Activated naive CD4-positive, alpha-beta T cell treated with anti-CD3 and anti-CD28 coated beads, Interleukin-2, amount 10 ng/mL, durations not matched to agents 7 days and 5 days (primary cell): ENCODE results near the gene PRXL2B.
A peak's percentile ranks its signal among the peaks of the same experiment; 100 is the strongest.

Experiments
- CTCF ChIA-PET: fragments of 350-600 bp; sonication (Branson Sonifier 250); formaldehyde crosslinking; loops from one replicate; lab custom pipeline; 2021; ENCODE audit warnings: antibody characterized with exemption; lab: Charles Lee
- DNase-seq: peaks from one replicate; pipeline ENCODE4 v3.0.0-alpha.2; 2020
- H3K27ac Mint-ChIP-seq: one replicate; pipeline ENCODE4 v1.8.0; 2021; ENCODE audit warnings: mild to moderate bottlenecking, moderate library complexity, mixed read lengths
- H3K27me3 Mint-ChIP-seq: one replicate; pipeline ENCODE4 v1.8.0; 2021; ENCODE audit warnings: mild to moderate bottlenecking, mixed read lengths
- H3K36me3 Mint-ChIP-seq: one replicate; pipeline ENCODE4 v1.8.0; 2021; ENCODE audit warnings: mixed read lengths
- H3K4me1 Mint-ChIP-seq: one replicate; pipeline ENCODE4 v1.8.0; 2021; ENCODE audit warnings: mixed read lengths
- H3K4me3 Mint-ChIP-seq: one replicate; pipeline ENCODE4 v1.8.0; 2021; ENCODE audit warnings: mild to moderate bottlenecking, moderate library complexity, mixed read lengths
- H3K9me3 Mint-ChIP-seq: one replicate; pipeline ENCODE4 v1.8.0; 2021; ENCODE audit warnings: mixed read lengths

Gene PRXL2B

DNA sequence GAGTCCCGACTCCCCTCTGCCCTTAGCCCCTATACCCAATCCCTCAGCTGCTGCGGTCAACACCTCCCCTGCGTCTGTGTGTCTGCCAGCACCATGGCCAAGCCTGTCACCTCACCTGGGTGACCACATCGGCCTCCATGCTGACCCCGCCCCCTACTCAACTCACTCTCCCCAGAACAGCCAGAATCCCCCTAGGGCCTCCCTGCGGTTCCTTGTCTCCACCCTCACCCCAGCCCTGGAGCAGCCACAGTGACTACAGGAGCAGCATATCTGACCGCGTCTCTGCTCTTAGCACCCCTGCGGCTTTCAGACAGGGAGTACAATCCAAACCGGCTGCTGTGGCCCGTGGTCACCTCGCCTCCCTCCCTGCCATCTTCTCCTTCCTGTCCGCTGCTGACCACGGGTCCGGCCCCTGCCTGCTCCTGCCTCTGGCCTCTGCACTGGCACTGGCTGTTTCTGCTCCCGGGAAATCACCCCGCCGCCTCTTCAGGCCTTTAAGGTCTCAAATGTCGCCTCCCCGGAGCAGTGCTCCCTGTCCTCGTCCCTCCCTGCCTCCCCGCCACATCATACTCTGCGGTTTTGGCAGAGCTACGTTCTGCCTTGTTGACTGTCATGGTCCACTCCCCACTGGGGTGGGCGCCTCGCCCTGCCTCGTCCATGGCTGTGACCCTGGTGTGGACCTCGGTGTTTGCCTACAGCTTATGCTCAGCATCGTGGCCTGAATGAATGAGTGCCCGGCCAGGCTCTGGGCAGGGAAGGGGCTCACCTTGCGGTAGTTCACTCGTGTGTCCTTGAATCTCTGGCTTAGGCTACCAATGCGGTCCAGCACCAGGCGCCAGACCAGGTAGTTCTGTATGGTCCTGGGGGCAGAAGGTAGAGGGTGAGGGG lies 11.1 kb downstream of the PRXL2B start:
- H3K4me1 Mint-ChIP-seq: peaks cover 4% of the 10 kb centered on the region
- H3K36me3 Mint-ChIP-seq: no peaks in the 10 kb centered on the region
- peak; percentile 17 for DNase-seq
- no peak overlapping the region for H3K4me3 Mint-ChIP-seq
- H3K27ac Mint-ChIP-seq: peak overlapping the region; percentile 11
- H3K27me3 Mint-ChIP-seq: peaks cover 29% of the 10 kb centered on the region
- no peaks in the 10 kb centered on the region for H3K9me3 Mint-ChIP-seq
- CTCF ChIA-PET: no interaction called here

DNA sequence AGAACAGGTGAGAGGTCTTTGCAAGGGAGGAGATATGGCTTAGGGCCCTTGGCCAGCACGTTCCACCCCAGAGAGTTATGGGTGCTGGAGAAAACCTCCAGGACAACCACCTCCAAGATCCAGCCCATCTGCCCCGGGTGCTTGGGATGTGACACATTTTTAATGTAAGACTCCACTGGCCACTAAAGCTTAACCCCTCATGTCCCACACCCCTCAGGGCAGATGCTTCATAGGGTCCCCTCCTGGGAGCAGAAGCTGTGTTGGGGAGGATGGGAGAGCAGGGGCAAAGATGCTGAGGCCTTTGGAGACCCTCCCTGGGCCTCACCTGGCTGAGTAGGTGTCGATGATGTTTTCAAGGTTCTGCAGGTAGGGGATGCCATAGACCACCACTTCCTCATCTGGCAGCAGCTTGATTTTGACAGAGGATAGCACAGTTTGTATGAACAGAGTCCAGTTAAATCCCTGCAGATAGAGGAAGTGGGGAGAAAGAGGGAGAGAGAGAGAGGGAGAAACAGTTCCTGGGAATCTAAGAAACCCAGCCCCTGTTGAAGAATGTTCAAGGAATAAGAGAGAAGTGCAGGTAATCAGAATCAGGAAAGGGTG lies 11.9 kb downstream of the PRXL2B start:
- H3K27me3 Mint-ChIP-seq: peaks cover 31% of the 10 kb centered on the region
- CTCF ChIA-PET: no interaction called here
- H3K4me1 Mint-ChIP-seq: no peaks in the 10 kb centered on the region
- no peaks in the 10 kb centered on the region for H3K9me3 Mint-ChIP-seq
- no peak overlapping the region for H3K27ac Mint-ChIP-seq
- DNase-seq: no peak
- H3K36me3 Mint-ChIP-seq: no peaks in the 10 kb centered on the region
- H3K4me3 Mint-ChIP-seq: no peak overlapping the region

DNA sequence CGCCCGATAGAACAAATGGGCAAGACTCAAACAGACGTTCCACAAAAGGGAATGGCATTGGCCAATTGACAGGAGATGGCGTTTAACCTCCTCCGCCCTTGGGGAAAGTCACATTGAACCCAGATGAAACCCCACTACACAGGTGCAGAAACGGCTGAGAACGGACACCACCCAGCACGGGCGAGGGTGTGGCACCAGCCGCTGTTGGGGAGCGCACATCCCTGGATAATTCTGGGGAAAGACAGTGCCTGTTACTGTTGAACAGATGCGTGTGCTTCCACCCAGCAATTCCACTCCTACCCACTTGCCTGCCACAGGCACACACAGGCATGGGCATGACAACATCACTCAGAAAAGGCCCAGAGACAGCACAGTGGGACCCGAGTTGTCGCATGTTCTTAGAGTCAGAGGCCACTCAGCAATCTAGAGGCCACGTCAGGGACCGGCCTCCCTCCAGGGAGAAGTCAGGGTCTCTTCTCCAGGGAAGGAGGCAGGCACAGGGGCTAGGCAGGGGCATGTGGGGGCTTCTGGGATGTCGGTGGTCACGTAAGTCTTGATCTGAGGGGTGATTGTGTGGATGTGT lies 15.2 kb downstream of the PRXL2B start:
- no peaks in the 10 kb centered on the region for H3K4me1 Mint-ChIP-seq
- H3K4me3 Mint-ChIP-seq: no peak overlapping the region
- DNase-seq: peak; percentile 5
- H3K27ac Mint-ChIP-seq: no peak overlapping the region
- H3K9me3 Mint-ChIP-seq: no peaks in the 10 kb centered on the region
- H3K27me3 Mint-ChIP-seq: peaks cover 28% of the 10 kb centered on the region
- CTCF ChIA-PET: no interaction called here
- H3K36me3 Mint-ChIP-seq: no peaks in the 10 kb centered on the region

DNA sequence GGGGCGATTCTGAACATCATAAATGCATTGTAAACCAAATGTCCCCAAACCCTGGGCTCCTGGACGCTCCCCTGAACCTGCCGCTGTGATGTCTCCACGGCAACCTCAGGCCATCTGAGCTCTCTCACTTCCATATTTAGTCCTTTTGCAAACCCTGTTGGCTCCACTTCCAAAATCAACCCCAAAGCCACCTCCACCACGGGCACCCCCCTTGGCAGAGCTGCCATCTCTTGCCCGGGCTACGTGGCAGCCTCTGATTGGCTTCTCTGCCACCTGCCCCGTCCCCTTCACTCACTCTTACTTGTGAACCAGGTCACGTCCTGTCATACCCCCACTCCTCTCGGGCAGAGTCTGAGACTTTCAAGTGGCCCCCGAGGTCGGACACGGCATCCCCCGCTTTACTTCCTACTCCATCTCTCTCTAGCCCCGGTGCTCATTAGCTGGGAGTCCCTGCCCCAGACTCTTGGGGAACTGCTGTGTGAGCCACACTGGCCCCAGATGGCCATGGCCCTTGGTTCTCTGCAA lies 15.8 kb downstream of the PRXL2B start:
- H3K27ac Mint-ChIP-seq: no peak overlapping the region
- CTCF ChIA-PET: no interaction called here
- H3K27me3 Mint-ChIP-seq: peaks cover 24% of the 10 kb centered on the region
- DNase-seq: peak; percentile 18
- H3K36me3 Mint-ChIP-seq: no peaks in the 10 kb centered on the region
- no peaks in the 10 kb centered on the region for H3K9me3 Mint-ChIP-seq
- H3K4me1 Mint-ChIP-seq: no peaks in the 10 kb centered on the region
- no peak overlapping the region for H3K4me3 Mint-ChIP-seq

DNA sequence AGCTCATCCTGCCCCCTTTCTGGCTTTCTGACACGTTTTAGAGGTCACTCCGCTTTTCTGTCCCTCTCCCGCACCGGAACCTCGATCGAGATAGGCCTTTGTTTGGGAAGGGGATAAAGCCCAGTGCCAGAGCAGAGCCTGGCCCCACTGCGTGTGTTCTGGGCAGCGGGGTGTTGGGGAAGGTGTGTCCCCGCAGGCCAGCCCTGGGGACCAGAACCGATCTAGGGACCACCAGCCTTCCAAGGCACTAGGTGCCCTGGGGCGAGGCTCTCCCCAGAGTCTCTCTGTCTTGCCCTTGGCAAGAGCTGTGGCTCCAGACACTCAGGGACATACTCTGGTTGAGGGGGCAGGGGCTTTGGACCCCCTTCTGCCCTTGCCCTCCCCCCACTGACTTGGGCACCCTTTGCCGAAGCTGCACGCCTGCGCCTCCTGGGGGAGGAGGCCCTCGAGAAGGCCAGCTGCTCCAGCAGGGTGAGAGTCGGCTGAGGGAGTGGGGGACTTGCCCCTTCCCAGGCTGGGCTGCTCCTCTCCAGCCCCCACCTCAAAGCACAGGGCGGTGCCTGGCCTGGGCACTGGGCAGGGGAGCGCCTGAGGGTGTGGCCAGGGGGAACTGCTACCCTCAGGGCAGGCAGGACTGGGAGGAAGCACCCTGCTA lies 16.4 kb downstream of the PRXL2B start:
- no peaks in the 10 kb centered on the region for H3K9me3 Mint-ChIP-seq
- CTCF ChIA-PET: no interaction called here
- no peaks in the 10 kb centered on the region for H3K4me1 Mint-ChIP-seq
- H3K4me3 Mint-ChIP-seq: no peak overlapping the region
- DNase-seq: peak; percentile 11
- no peaks in the 10 kb centered on the region for H3K36me3 Mint-ChIP-seq
- peaks cover 20% of the 10 kb centered on the region for H3K27me3 Mint-ChIP-seq
- H3K27ac Mint-ChIP-seq: no peak overlapping the region

DNA sequence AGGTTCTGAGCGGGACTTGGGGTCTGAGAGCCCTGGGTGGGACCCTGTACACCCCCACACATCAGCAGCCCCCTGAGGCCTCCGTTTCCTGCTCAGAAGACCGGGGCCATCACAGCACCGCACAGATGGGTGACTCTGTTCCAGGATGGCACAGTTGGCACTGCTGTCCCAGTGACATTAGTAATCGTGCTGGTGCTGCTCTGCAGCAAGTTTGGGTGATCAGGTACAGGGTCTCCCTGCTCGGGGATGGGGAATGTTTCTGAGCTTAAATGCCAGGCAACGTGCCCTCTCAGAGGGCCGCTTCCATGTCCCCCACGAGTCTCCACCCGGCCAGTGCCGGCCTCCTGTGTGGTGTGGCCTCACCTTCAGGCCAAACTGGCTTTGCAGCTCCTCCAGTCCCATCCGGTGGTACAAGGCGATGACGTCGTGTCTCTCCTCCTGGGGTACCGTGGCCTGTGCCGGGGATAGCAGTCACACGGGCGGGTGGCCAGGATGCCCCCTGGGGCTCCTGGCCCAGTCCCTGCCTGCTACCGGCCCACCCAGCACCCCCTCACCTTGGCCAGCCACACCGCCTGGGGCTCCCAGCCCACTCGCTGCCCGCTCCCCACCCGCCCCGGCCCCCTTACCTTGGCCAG lies 17.1 kb downstream of the PRXL2B start:
- no peaks in the 10 kb centered on the region for H3K36me3 Mint-ChIP-seq
- no peak overlapping the region for H3K4me3 Mint-ChIP-seq
- DNase-seq: peak; percentile 14
- H3K27ac Mint-ChIP-seq: no peak overlapping the region
- peaks cover 4% of the 10 kb centered on the region for H3K9me3 Mint-ChIP-seq
- CTCF ChIA-PET: no interaction called here
- peaks cover 14% of the 10 kb centered on the region for H3K27me3 Mint-ChIP-seq
- H3K4me1 Mint-ChIP-seq: no peaks in the 10 kb centered on the region

DNA sequence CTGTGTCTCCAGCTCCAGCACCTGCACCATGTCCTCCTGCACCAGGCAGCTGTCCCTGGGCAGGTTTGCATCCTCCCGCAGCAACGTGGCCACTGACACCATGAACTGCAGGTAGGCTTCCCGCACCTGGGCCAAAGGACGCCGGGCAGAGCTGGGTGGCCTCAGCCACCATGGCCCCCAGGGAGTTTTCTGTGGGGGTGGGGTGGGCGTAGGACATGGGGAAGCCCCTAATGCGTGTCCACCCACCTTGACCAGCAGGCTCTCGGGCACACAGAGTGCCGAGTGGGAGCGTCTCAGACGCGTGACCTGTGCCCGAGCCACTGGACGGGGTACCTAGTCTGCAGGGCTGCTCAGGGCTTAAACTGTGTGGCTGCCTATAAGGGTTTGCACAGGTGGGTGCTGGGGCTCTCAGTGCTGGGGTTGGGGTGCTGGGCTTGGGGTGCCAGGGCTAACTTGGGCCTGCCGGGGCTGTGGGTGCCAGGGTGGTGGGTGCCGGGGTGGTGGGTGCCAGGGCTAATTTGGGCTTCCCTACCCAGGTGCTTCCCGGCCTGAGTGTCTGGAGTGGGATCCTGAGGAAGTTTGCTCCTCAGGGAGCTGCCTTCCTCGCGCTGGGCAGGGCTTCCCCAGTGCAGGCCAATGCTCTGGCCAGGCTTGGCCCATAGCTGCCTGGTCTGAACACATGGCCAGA lies 17.7 kb downstream of the PRXL2B start:
- Mint-ChIP-seq H3K27me3 (peaks cover 12% of the 10 kb centered on the region), H3K27ac (no peak overlapping the region), H3K4me3 (no peak overlapping the region), H3K4me1 (no peaks in the 10 kb centered on the region), H3K9me3 (peaks cover 5% of the 10 kb centered on the region), H3K36me3 (no peaks in the 10 kb centered on the region)
- DNase-seq: peak; percentile 16
- CTCF ChIA-PET: no interaction called here

DNA sequence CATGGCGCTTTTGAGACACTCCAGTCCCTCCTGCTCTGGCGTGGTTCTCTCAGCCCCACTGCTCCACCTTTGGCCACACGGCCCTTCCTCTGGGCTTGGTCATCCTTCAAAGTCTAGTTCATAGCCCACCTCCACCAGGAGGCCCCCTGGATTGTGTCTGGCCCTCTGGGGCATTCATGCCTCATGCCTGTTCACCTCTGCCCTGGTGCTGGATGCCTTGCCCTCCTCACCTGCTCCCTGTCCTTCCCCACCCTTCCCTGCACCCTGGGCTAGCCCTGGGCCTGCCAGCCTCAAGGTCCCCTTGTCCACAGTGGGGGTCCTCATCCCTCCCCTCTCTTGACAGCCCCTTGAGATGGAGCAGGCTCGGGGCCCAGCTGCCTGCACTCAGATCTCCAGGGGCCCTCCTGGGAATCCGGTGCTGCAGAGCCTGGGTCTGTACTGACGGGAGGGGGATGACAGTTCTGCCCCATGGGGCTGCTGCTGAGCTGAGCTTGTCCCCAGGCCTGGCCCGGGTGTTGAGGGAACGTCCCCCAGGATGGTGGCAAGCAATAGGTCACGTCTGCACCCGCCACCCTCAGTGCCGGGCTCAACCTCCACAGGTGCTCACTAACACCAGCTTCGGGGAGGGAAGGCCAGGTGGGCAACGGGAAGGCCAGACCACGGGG lies 18.4 kb downstream of the PRXL2B start:
- peaks cover 5% of the 10 kb centered on the region for H3K9me3 Mint-ChIP-seq
- H3K4me1 Mint-ChIP-seq: no peaks in the 10 kb centered on the region
- no peaks in the 10 kb centered on the region for H3K36me3 Mint-ChIP-seq
- peaks cover 12% of the 10 kb centered on the region for H3K27me3 Mint-ChIP-seq
- H3K4me3 Mint-ChIP-seq: no peak overlapping the region
- CTCF ChIA-PET: no interaction called here
- no peak for DNase-seq
- no peak overlapping the region for H3K27ac Mint-ChIP-seq

DNA sequence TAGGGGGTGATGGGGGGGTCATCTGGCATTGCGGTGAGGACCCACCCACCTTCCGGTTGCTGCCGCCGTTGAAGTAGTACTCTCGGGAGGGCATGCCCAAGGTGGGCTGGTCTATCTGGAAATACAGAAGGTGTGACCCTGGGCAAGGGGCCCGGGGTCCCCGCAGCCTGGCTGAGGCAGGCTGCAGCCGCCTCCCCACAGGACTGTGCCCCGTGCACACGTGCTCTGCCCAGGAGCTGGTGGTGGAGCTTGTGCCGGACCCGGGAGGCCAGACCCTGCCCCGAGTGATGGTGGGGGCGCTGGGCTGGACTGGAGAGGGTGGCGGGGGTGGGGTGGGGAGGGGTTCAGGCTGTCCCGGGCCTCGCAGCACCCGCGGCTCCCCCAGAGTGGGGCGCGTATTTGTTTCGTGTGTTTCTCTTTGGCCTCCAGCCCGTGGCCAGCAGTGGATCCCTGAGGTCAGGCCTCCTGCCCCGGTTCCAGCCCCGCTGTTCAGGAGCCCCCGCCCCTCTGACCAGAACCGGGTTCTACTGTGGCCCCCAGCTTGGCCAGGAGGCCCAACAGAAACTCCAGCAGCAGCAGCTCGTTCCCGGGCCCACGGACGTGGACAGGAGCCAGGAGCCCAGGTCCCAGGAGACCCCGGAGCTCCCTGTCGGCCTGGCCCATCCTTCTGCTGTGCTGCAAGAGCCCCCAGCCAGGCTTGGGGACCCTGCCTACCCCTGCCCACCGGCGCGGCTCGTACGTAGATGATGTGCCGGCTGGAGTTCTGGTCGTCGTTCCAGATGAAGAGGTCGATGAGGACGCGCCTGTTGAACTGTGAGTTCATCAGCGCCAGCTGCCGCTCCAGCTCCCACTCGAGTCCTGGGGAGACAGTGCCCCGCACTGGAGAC lies 19.2 kb downstream of the PRXL2B start:
- CTCF ChIA-PET: no interaction called here
- peak; percentile 13 for DNase-seq
- Mint-ChIP-seq H3K4me3 (no peak overlapping the region), H3K4me1 (no peaks in the 10 kb centered on the region), H3K27me3 (peaks cover 12% of the 10 kb centered on the region), H3K36me3 (no peaks in the 10 kb centered on the region), H3K27ac (no peak overlapping the region), H3K9me3 (peaks cover 5% of the 10 kb centered on the region)

DNA sequence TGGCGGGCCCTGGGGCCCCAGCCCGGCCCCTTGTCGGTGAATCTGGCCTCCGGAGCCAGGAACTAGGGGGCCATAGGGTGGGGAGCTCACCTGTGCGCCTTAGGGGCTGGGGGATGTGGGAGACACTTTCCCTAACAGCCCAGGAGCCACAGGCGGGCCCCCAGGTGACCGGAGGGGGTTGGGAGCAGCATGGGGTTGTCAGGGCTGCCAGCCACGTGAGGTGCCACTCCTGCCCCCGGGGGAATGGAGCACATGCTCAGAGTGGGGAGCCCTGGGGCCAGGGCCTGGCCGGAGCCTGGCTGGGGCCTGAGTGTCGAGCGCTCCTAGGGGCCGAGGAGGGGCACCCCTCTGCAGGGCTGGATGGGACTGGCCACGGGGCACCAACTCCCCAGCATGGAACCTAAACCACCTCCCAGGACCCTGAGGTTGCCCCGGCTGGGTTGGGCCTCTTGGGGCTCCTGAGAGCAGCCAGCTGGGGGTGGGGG lies 19.9 kb downstream of the PRXL2B start:
- Mint-ChIP-seq H3K4me1 (no peaks in the 10 kb centered on the region), H3K27ac (no peak overlapping the region), H3K4me3 (no peak overlapping the region), H3K27me3 (peaks cover 12% of the 10 kb centered on the region), H3K9me3 (peaks cover 5% of the 10 kb centered on the region), H3K36me3 (no peaks in the 10 kb centered on the region)
- CTCF ChIA-PET: no interaction called here
- no peak for DNase-seq

DNA sequence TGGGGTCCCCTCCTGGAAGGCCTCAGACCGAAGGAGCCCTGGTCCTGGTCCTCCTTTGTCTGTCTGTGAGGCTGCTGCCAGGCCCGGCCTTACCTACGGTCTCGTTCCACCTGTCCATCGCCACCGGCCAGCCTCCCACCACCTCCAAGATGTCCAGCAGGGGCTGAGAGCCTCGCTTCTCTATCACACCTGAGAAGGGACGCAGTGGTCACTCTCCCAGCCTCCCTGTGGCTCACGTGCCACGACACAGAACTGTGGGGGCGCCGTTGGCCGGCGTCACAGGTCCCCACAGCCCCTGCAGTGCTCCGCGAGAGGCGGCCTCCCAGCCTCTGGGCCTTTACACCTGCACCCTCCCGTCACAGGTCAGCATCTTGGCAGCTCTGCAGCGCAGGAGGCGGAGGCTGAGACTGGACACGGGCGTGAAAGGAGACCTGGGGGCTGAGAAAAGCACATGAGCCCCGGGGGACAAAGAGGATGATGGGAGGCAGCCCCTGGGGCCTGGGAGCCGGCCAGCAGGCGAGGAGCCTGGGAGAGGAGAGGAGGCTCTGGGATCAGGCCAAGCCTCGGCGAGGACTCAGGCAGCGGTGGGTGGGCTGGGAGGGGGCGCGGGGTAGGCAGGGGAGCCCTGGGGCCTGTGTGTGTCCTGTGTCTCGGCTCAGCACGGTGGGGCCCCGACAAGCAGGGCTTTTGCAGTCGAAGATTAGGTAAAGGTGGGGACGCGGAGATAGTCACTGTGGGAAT lies 20.5 kb downstream of the PRXL2B start:
- Mint-ChIP-seq H3K27ac (no peak overlapping the region), H3K9me3 (peaks cover 5% of the 10 kb centered on the region), H3K4me1 (no peaks in the 10 kb centered on the region), H3K36me3 (no peaks in the 10 kb centered on the region), H3K4me3 (no peak overlapping the region), H3K27me3 (peaks cover 9% of the 10 kb centered on the region)
- DNase-seq: peak; percentile 18
- CTCF ChIA-PET: no interaction called here

DNA sequence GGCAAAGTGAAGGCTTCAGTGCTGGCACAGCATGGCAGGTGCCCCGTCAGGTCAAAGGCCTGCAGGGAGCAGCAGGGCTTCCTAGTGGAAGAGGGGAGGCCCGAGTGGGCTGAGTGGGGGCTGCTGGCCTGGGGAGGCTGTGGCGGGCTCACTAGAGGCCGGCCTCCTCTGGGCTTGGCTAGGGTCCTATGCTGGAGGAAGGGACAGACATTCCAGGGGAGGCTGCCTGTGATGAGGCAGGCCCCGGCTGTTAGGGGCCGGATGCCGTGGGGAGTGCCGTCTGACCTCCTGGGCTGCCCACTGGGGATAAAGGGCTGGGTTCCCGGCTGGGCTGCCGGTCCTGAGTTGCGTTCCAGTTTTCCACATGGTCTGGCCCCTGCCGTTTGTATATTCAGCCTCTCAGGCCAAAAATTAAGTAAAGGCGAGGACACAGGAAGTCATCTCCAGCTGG lies 21.1 kb downstream of the PRXL2B start:
- Mint-ChIP-seq H3K9me3 (peaks cover 5% of the 10 kb centered on the region), H3K27me3 (peaks cover 4% of the 10 kb centered on the region), H3K36me3 (no peaks in the 10 kb centered on the region), H3K4me3 (no peak overlapping the region), H3K4me1 (no peaks in the 10 kb centered on the region), H3K27ac (no peak overlapping the region)
- no peak for DNase-seq
- CTCF ChIA-PET: no interaction called here
